Psoas muscle (tissue), 8 donors: ENCODE results near the gene ABLIM2. TPM values are rescaled to one million over a fixed set of nuclear protein-coding genes. Genes with fewer than 3 reads are reported as not detected.

ENCODE experiments used
- ATAC-seq, 4 donors: fragments of 200-7000 bp; cut with Tn5 transposase; one replicate each; pipeline ENCODE4 v1.9.1; 2020; ENCODE audit warnings: moderate library complexity in 3 of 4, mild to moderate bottlenecking in 2 of 4
- DNase-seq, 2 donors: peaks; one replicate each; pipeline ENCODE4 v3.0.0-alpha.2; 2020
- H3K27ac ChIP-seq: fragments of 200-600 bp; one replicate; pipeline ENCODE4 v1.8.0; 2022
- H3K27me3 ChIP-seq, 3 donors: fragments of 200-600 bp in 1 of 3; one replicate each; pipeline versions ENCODE4 v1.6.1 to v1.8.0; 2013 to 2022; ENCODE audit warnings: low read length in 2 of 3, mild to moderate bottlenecking in 2 of 3, moderate library complexity in 1 of 3; ENCODE audit not compliant: insufficient read depth in 3 of 3
- H3K36me3 ChIP-seq, 2 donors: fragments of 200-600 bp in 1 of 2; one replicate each; pipeline versions ENCODE4 v1.6.1 to v1.8.0; 2013 to 2022; ENCODE audit warnings: low read depth in 1 of 2, mild to moderate bottlenecking in 1 of 2, moderate library complexity in 1 of 2; ENCODE audit not compliant: insufficient read depth in 1 of 2
- H3K4me1 ChIP-seq: fragments of 200-600 bp; one replicate; pipeline ENCODE4 v1.8.0; 2022
- H3K4me3 ChIP-seq: fragments of 200-600 bp; one replicate; pipeline ENCODE4 v1.8.0; 2022; ENCODE audit warnings: mild to moderate bottlenecking
- H3K9me3 ChIP-seq: fragments of 200-600 bp; one replicate; pipeline ENCODE4 v1.8.0; 2022
- CTCF ChIP-seq: fragments of 200-600 bp; IDR thresholded peaks from one replicate; pipeline ENCODE4 v1.8.0; 2022; ENCODE audit warnings: antibody characterized with exemption
- WGBS, 3 donors: extraction: QIAGEN DNeasy Blood & Tissue Kit; methylation state at CpG; one replicate each; pipeline versions ENCODE4 v1.1.6 to v1.1.7; 2013; 5-methylcytosine and 5-hydroxymethylcytosine counted together
- intact Hi-C, 2 donors: fragments of 100-400 bp; cut with DNase I; formaldehyde crosslinking; loops; one replicate each; pipeline versions ENCODE4 v1.11.0 to v1.14.2; 2022
- polyA plus RNA-seq, 3 donors: library from polyadenylated mRNA; stranded (reverse); fragments of 200-250 nt; gene quantifications; one replicate each; pipeline ENCODE4 v1.2.3, GENCODE V29; 2013
- total RNA-seq, 4 donors: library from RNA; stranded (reverse); fragmentation: NEBNext Ultra II Directional in 2 of 4; extraction: Animal tissue kit (Norgen Biotek cat#: 25700) in 2 of 4; gene quantifications; one replicate each; pipeline versions ENCODE4 v1.2.1 to v1.2.4, GENCODE V29; 2021 to 2023
- donor health status: healthy with polysubstance abuse.
- donor health status: DM: no; HTN: no; CAD: no; lungs with moderate emphysema.
- donor health status: Bipolar disorder and iron deficiency.
- donor health status: healthy.
- donor health status: DM: yes; HTN: yes; CAD: no.
- donor health status: DM: no; HTN: no; CAD: no.
- donor health status: DM: no; HTN: no; CAD: no.
- donor health status: DM: yes; HTN: yes; CAD: no.

ABLIM2 gene
- total and polyA plus RNA-seq, 7 donors = 82.2 to 956 (median 292) TPM

- H3K27me3 ChIP-seq = no peaks in the 10 kb centered on the region
- 84 to 93% (median 90%) methylated on average over 6 of the region's 6 CpGs for WGBS, 3 donors
- peaks cover 0 to 8% of the 10 kb centered on the region in 2 donors for H3K36me3 ChIP-seq
- DNase-seq (peak in 1 of 2 donors; percentile 33), ATAC-seq (no peak)
- H3K4me1 ChIP-seq = peaks cover 95% of the 10 kb centered on the region
- peak overlapping the region; percentile 98 for H3K27ac ChIP-seq
- intact Hi-C loops = loop anchor here in 1 of 2 donors (5.0 kb wide), 1 partner anchor 39 kb away; the partner anchor contains the start of gene ABLIM2
- H3K4me3 ChIP-seq = no peak overlapping the region
- no peak for TF ChIP-seq CTCF
- no peaks in the 10 kb centered on the region for H3K9me3 ChIP-seq
Measured at GRCh38 chr4:8118531-8118930, 40.1 kb downstream of the ABLIM2 start.

GRCh38 chr4:8118035-8118434 lies 40.6 kb downstream of the ABLIM2 start:
- no peaks in the 10 kb centered on the region for H3K27me3 ChIP-seq
- H3K27ac ChIP-seq = peak overlapping the region; percentile 98
- peaks cover 0 to 8% of the 10 kb centered on the region in 2 donors for H3K36me3 ChIP-seq
- no peaks in the 10 kb centered on the region for H3K9me3 ChIP-seq
- DNase-seq (peak; percentile 20 to 73), ATAC-seq (peak in 2 of 4 donors; percentile 4 to 9)
- H3K4me3 ChIP-seq = no peak overlapping the region
- peaks cover 95% of the 10 kb centered on the region for H3K4me1 ChIP-seq
- intact Hi-C loops = loop anchor here in 1 of 2 donors (5.0 kb wide), 1 partner anchor 39 kb away; the partner anchor contains the start of gene ABLIM2
- TF ChIP-seq CTCF = no peak
- WGBS, 3 donors = 36 to 64% (median 45%) methylated on average over 6 of the region's 6 CpGs

GRCh38 chr4:8117278-8117682 lies 41.3 kb downstream of the ABLIM2 start:
- no peak for TF ChIP-seq CTCF
- DNase-seq = peak; percentile 84 to 96
- H3K4me1 ChIP-seq = peaks cover 95% of the 10 kb centered on the region
- peaks cover 0 to 14% of the 10 kb centered on the region in 2 donors for H3K36me3 ChIP-seq
- ATAC-seq = peak; percentile 70 to 83 (median 76)
- no peaks in the 10 kb centered on the region for H3K27me3 ChIP-seq
- intact Hi-C loops = loop anchor here in 1 of 2 donors (5.0 kb wide), 1 partner anchor 40 kb away; the partner anchor contains the start of gene ABLIM2
- peak overlapping the region; percentile 21 for H3K4me3 ChIP-seq
- 41 to 60% (median 50%) methylated on average over 4 of the region's 4 CpGs for WGBS, 3 donors
- H3K27ac ChIP-seq = peak overlapping the region; percentile 98
- H3K9me3 ChIP-seq = no peaks in the 10 kb centered on the region

- TF ChIP-seq CTCF = no peak
- intact Hi-C loops = loop anchor here in 1 of 2 donors (5.0 kb wide), 1 partner anchor 41 kb away; the partner anchor contains the start of gene ABLIM2
- H3K36me3 ChIP-seq = peaks cover 0 to 27% of the 10 kb centered on the region in 2 donors
- peak overlapping the region; percentile 98 for H3K27ac ChIP-seq
- DNase-seq (peak; percentile 12 to 56), ATAC-seq (no peak)
- 70 to 78% (median 77%) methylated on average over 8 of the region's 8 CpGs for WGBS, 3 donors
- no peak overlapping the region for H3K4me3 ChIP-seq
- H3K27me3 ChIP-seq = no peaks in the 10 kb centered on the region
- H3K9me3 ChIP-seq = no peaks in the 10 kb centered on the region
- peaks cover 91% of the 10 kb centered on the region for H3K4me1 ChIP-seq
Measured at GRCh38 chr4:8115916-8116315, 42.7 kb downstream of the ABLIM2 start.

- DNase-seq = peak in 1 of 2 donors; percentile 39
Measured at GRCh38 chr4:8115203-8115520, 43.5 kb downstream of the ABLIM2 start.

More at GRCh38 chr4:8115203-8115520, 43.5 kb downstream of the ABLIM2 start:
- Histone ChIP-seq H3K4me1 (peaks cover 86% of the 10 kb centered on the region), H3K27ac (peak overlapping the region; percentile 98), H3K9me3 (no peaks in the 10 kb centered on the region), H3K27me3 (no peaks in the 10 kb centered on the region), H3K36me3 (peaks cover 0 to 34% of the 10 kb centered on the region in 2 donors), H3K4me3 (peak overlapping the region; percentile 39)
- TF ChIP-seq CTCF = no peak
- ATAC-seq = no peak
- WGBS, 3 donors = 67 to 73% (median 70%) methylated on average over 5 of the region's 5 CpGs
- intact Hi-C loops = loop anchor here in 1 of 2 donors (5.0 kb wide), 1 partner anchor 42 kb away; the partner anchor contains the start of gene ABLIM2
